Bronchial epithelial cell (primary cell): ENCODE measurements around the gene NUB1. TPM values are rescaled to one million over a fixed set of nuclear protein-coding genes. Genes with fewer than 3 reads are reported as not detected.

Experiments used
- DNase-seq: peaks from one replicate; pipeline ENCODE4 v3.0.0-alpha.2; 2010; ENCODE audit warnings: low read depth
- FAIRE-seq: peaks from 2 replicates; lab custom pipeline; 2011; peaks lifted over from hg19 to GRCh38; lab: Jason Lieb, UNC
- H3K27me3 ChIP-seq: 2 replicates; pipeline ENCODE4 v1.5.1; 2011; ENCODE audit warnings: low read length; ENCODE audit not compliant: control insufficient read depth, insufficient read depth
- H3K36me3 ChIP-seq: 2 replicates; pipeline ENCODE4 v1.5.1; 2011; ENCODE audit warnings: low read length; ENCODE audit not compliant: control insufficient read depth, insufficient read depth
- H3K4me3 ChIP-seq: 2 replicates; pipeline ENCODE4 v1.5.1; 2011; ENCODE audit warnings: mild to moderate bottlenecking, low read depth, low read length, control low read depth
- total RNA-seq: library from RNA; depleted of rRNA; stranded (reverse); fragments of >200 nt; gene quantifications from 2 replicates; pipeline ENCODE4 v1.2.1, GENCODE V29; 2014
- TF ChIP-seq, protein P1 (sequence below): IDR thresholded peaks from 2 replicates; pipeline ENCODE4 v1.5.1; 2011; ENCODE audit warnings: mild to moderate bottlenecking, moderate library complexity, low read length, control low read depth, inconsistent platforms; ENCODE audit not compliant: insufficient read depth, severe bottlenecking

Gene NUB1
- total RNA-seq, 1 donor from 2014 or later = 34.0 TPM

DNA sequence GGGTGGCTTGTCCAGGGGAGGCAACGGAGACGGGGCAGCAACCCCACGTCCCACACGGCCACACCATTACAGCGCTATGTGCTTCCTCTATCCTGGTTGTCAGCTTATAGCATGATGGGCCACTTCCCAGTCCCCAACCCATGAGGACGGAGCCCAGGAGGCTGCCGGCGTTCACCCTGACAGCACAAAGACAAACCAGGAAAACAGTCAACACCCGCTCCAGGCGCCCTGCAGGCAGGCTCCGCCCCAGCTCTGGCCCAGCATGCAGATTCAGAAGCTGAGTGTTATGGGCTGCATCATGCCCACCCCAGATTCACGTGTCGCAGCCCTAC, 53.4 kb downstream of the NUB1 start:
- no peak for FAIRE-seq
- Histone ChIP-seq H3K27me3 (no peaks in the 10 kb centered on the region), H3K36me3 (no peaks in the 10 kb centered on the region), H3K4me3 (no peak overlapping the region)
- no peak for DNase-seq
- TF ChIP-seq, protein P1, sequence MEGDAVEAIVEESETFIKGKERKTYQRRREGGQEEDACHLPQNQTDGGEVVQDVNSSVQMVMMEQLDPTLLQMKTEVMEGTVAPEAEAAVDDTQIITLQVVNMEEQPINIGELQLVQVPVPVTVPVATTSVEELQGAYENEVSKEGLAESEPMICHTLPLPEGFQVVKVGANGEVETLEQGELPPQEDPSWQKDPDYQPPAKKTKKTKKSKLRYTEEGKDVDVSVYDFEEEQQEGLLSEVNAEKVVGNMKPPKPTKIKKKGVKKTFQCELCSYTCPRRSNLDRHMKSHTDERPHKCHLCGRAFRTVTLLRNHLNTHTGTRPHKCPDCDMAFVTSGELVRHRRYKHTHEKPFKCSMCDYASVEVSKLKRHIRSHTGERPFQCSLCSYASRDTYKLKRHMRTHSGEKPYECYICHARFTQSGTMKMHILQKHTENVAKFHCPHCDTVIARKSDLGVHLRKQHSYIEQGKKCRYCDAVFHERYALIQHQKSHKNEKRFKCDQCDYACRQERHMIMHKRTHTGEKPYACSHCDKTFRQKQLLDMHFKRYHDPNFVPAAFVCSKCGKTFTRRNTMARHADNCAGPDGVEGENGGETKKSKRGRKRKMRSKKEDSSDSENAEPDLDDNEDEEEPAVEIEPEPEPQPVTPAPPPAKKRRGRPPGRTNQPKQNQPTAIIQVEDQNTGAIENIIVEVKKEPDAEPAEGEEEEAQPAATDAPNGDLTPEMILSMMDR = no peak

- no peak for DNase-seq
- Histone ChIP-seq H3K27me3 (no peaks in the 10 kb centered on the region), H3K4me3 (no peak overlapping the region), H3K36me3 (no peaks in the 10 kb centered on the region)
- TF ChIP-seq, protein P1 = no peak
- FAIRE-seq = no peak
Measured at GRCh38 chr7:151396328-151396970, 54.8 kb downstream of the NUB1 start.

DNA sequence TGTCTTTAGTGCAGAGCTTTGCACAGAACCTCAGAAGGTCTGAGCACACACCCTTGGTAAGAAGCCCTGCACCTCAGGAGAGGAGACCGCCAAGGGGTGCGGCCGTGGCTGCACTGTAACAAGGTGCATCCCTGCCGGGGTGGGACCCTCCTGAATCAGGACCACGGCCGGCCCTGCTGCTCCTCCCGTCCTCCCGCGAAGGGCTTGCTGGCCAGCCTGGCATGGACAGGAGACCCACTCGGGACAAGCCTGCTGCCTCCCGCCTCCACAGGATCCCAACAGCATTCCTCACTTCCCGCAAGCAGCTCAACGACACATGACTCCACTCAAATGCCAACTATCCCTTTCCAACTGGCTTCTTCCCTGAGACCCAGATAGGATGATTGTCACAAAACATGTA, 55.4 kb downstream of the NUB1 start:
- no peak for FAIRE-seq
- Histone ChIP-seq H3K4me3 (no peak overlapping the region), H3K27me3 (no peaks in the 10 kb centered on the region), H3K36me3 (no peaks in the 10 kb centered on the region)
- TF ChIP-seq, protein P1 = no peak
- DNase-seq = no peak

DNA sequence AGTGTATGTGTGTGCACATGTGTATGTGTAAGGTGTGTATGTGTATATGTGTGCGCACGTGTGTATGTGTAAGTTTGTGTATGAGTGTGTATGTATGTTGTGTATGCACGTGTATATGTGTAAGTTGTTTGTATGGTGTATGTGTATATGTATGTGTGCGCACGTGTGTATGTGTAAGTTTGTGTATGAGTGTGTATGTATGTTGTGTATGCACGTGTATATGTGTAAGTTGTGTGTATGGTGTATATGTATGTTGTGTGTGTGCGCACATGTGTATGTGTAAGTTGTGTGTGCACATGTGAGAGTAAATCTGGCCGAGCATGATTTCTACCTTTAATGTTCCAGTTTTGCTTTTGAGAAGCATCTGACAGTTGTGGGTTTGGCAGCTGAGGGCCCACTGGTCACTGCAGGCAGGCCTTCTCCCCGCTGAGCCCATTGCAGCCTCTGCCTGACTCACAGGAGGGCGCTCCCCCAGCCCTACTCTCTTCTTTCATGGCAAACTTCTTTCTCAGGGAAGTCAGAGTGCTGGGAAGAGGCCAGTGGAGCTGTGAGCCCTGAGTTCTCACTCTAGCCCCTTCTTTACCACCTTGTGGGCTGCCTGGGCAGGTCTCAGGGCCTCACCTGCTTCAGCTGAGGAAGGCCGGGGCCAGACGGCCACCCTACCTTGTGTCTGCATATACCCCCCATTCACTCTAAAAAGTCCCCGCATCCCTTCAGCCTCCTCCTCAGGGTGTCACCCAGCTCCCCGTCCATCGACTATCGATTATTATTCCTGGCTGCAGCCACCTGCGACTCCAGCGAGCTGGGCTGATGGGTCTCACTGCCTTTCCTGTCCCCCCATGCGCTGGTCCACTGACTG, 57.1 kb downstream of the NUB1 start:
- DNase-seq (no peak), FAIRE-seq (no peak)
- Histone ChIP-seq H3K27me3 (no peaks in the 10 kb centered on the region), H3K36me3 (no peaks in the 10 kb centered on the region), H3K4me3 (no peak overlapping the region)
- TF ChIP-seq, protein P1 = no peak

DNA sequence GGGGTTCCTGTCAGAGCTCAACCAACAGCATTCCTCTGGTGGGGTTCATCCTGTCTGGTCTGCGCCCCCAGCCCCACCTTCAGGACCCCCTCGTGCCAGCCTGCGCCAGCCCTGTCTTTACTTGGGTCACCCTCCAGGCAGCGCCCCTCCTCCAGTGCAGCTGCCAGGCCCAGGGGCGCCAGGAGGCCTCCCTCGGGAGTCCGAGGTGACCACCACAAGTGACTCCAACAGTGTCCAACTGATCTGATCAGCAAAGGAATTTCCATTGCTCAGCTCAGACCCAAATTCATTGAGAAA, 57.6 kb downstream of the NUB1 start:
- TF ChIP-seq, protein P1 = no peak
- H3K27me3 ChIP-seq = no peaks in the 10 kb centered on the region
- H3K36me3 ChIP-seq = no peaks in the 10 kb centered on the region
- no peak overlapping the region for H3K4me3 ChIP-seq
- FAIRE-seq (no peak), DNase-seq (no peak)
